Immature natural killer cell (primary cell): ENCODE data around the gene HNRNPK. TPM values are rescaled to one million over a fixed set of nuclear protein-coding genes. Genes with fewer than 3 reads are reported as not detected.

Source experiments
- DNase-seq, 3 donors: peaks; one replicate each; pipeline ENCODE4 v3.0.0; 2022; ENCODE audit warnings: mixed read lengths in 1 of 3
- H3K27ac Mint-ChIP-seq, 6 donors: one replicate each; pipeline ENCODE4 v1.8.0; 2020; ENCODE audit warnings: mixed read lengths in 6 of 6, mild to moderate bottlenecking in 5 of 6, inconsistent platforms in 4 of 6, moderate library complexity in 3 of 6
- H3K27me3 Mint-ChIP-seq, 3 donors: one replicate each; pipeline ENCODE4 v1.8.0; 2020 to 2021; ENCODE audit warnings: low read depth in 3 of 3, mild to moderate bottlenecking in 3 of 3, mixed read lengths in 3 of 3, moderate library complexity in 3 of 3, inconsistent platforms in 1 of 3
- H3K36me3 Mint-ChIP-seq, 3 donors: one replicate each; pipeline ENCODE4 v1.8.0; 2020; ENCODE audit warnings: mixed read lengths in 3 of 3, inconsistent platforms in 2 of 3, mild to moderate bottlenecking in 2 of 3
- H3K4me1 Mint-ChIP-seq, 2 donors: one replicate each; pipeline ENCODE4 v1.8.0; 2020; ENCODE audit warnings: inconsistent platforms in 2 of 2, mild to moderate bottlenecking in 2 of 2, mixed read lengths in 2 of 2, moderate library complexity in 1 of 2
- H3K4me3 Mint-ChIP-seq, 5 donors: one replicate each; pipeline ENCODE4 v1.8.0; 2020; ENCODE audit warnings: mild to moderate bottlenecking in 5 of 5, mixed read lengths in 5 of 5, inconsistent platforms in 3 of 5, moderate library complexity in 3 of 5
- H3K9me3 Mint-ChIP-seq, 6 donors: one replicate each; pipeline ENCODE4 v1.8.0; 2020; ENCODE audit warnings: mild to moderate bottlenecking in 6 of 6, mixed read lengths in 6 of 6, inconsistent platforms in 4 of 6, moderate library complexity in 3 of 6
- polyA plus RNA-seq, 3 donors: library from polyadenylated mRNA; unstranded; fragments of 300-500 nt; fragmentation: Illumina TruSeq; gene quantifications; one replicate each; pipeline ENCODE4 v1.2.3, GENCODE V29; 2021

Gene HNRNPK
- polyA plus RNA-seq, 3 donors from 2014 or later, result 752 to 1,158 (median 931) TPM

GRCh38 chr9:83987402-83987791, 7.4 kb upstream of the HNRNPK start:
- peak overlapping the region; percentile 77 to 95 (median 86) for H3K27ac Mint-ChIP-seq
- DNase-seq, result no peak
- peaks cover 0 to 6% (median 4%) of the 10 kb centered on the region in 3 donors for H3K36me3 Mint-ChIP-seq
- H3K4me3 Mint-ChIP-seq, result peak overlapping the region; percentile 37 to 72 (median 47)
- peaks cover 19 to 42% of the 10 kb centered on the region in 2 donors for H3K4me1 Mint-ChIP-seq
- H3K27me3 Mint-ChIP-seq, result peaks cover 0 to 8% (median 2%) of the 10 kb centered on the region in 3 donors
- no peaks in the 10 kb centered on the region for H3K9me3 Mint-ChIP-seq

GRCh38 chr9:83986765-83987401, 6.9 kb upstream of the HNRNPK start:
- Mint-ChIP-seq H3K4me1 (peaks cover 21 to 44% of the 10 kb centered on the region in 2 donors), H3K27ac (peak overlapping the region; percentile 77 to 95 (median 86)), H3K9me3 (no peaks in the 10 kb centered on the region), H3K4me3 (peak overlapping the region; percentile 37 to 72 (median 47)), H3K36me3 (peaks cover 0 to 6% (median 4%) of the 10 kb centered on the region in 3 donors), H3K27me3 (peaks cover 0 to 8% (median 0%) of the 10 kb centered on the region in 3 donors)
- DNase-seq, result peak; percentile 54 to 65 (median 59)

- Mint-ChIP-seq H3K36me3 (peaks cover 0 to 6% (median 4%) of the 10 kb centered on the region in 3 donors), H3K9me3 (no peaks in the 10 kb centered on the region), H3K27ac (peak overlapping the region in 2 of 6 donors; percentile 58 to 82), H3K4me1 (peaks cover 27 to 51% of the 10 kb centered on the region in 2 donors), H3K27me3 (peaks cover 1 to 10% (median 3%) of the 10 kb centered on the region in 3 donors), H3K4me3 (no peak overlapping the region)
- DNase-seq, result no peak
Observed at GRCh38 chr9:83986195-83986594, 6.2 kb upstream of the HNRNPK start.

- Mint-ChIP-seq H3K27me3 (peaks cover 19 to 29% (median 25%) of the 10 kb centered on the region in 3 donors), H3K4me1 (peaks cover 40 to 58% of the 10 kb centered on the region in 2 donors), H3K27ac (peak overlapping the region; percentile 97 to 100 (median 98)), H3K4me3 (peak overlapping the region; percentile 93 to 100 (median 95)), H3K9me3 (no peaks in the 10 kb centered on the region), H3K36me3 (peaks cover 3 to 19% (median 8%) of the 10 kb centered on the region in 3 donors)
- DNase-seq, result no peak
Observed at GRCh38 chr9:83981126-83981871, 1.3 kb upstream of the HNRNPK start.

GRCh38 chr9:83980395-83981125, 545 bp upstream of the HNRNPK start, which contains the start of gene RMI1:
TSS of gene RMI1 (plus strand) at chr9:83980805. CDS start at chr9:84000987, 20,182 bp downstream.
- Mint-ChIP-seq H3K36me3 (peaks cover 11 to 27% (median 11%) of the 10 kb centered on the region in 3 donors), H3K27ac (peak within 1 kb of the TSS; percentile 97 to 100 (median 98)), H3K27me3 (peaks cover 19 to 29% (median 25%) of the 10 kb centered on the region in 3 donors), H3K4me3 (peak within 1 kb of the TSS; percentile 93 to 100 (median 95)), H3K4me1 (peaks cover 46 to 61% of the 10 kb centered on the region in 2 donors), H3K9me3 (no peaks in the 10 kb centered on the region)
- DNase-seq, result peak; percentile 98 to 99 (median 99)

GRCh38 chr9:83978992-83979811, 813 bp downstream of the HNRNPK start:
- peak; percentile 87 to 89 (median 89) for DNase-seq
- peaks cover 59 to 75% of the 10 kb centered on the region in 2 donors for H3K4me1 Mint-ChIP-seq
- peaks cover 21 to 32% (median 25%) of the 10 kb centered on the region in 3 donors for H3K27me3 Mint-ChIP-seq
- peak overlapping the region; percentile 97 to 100 (median 98) for H3K27ac Mint-ChIP-seq
- H3K9me3 Mint-ChIP-seq, result no peaks in the 10 kb centered on the region
- H3K36me3 Mint-ChIP-seq, result peaks cover 23 to 39% (median 24%) of the 10 kb centered on the region in 3 donors
- H3K4me3 Mint-ChIP-seq, result peak overlapping the region; percentile 93 to 100 (median 95)

GRCh38 chr9:83977196-83977595, 2.8 kb downstream of the HNRNPK start:
- Mint-ChIP-seq H3K36me3 (peaks cover 28 to 52% (median 32%) of the 10 kb centered on the region in 3 donors), H3K4me1 (peaks cover 68 to 84% of the 10 kb centered on the region in 2 donors)

GRCh38 chr9:83976372-83976771, 3.6 kb downstream of the HNRNPK start:
- peak overlapping the region in 4 of 6 donors; percentile 66 to 100 (median 80) for H3K27ac Mint-ChIP-seq
- H3K4me3 Mint-ChIP-seq, result peak overlapping the region; percentile 9 to 97 (median 46)
- peaks cover 66 to 85% of the 10 kb centered on the region in 2 donors for H3K4me1 Mint-ChIP-seq
- DNase-seq, result no peak
- H3K27me3 Mint-ChIP-seq, result peaks cover 21 to 42% (median 27%) of the 10 kb centered on the region in 3 donors
- H3K9me3 Mint-ChIP-seq, result no peaks in the 10 kb centered on the region
- peaks cover 36 to 60% (median 41%) of the 10 kb centered on the region in 3 donors for H3K36me3 Mint-ChIP-seq

More at GRCh38 chr9:83977196-83977595, 2.8 kb downstream of the HNRNPK start:
- peak overlapping the region; percentile 93 to 100 (median 95) for H3K4me3 Mint-ChIP-seq
- H3K9me3 Mint-ChIP-seq, result no peaks in the 10 kb centered on the region
- no peak for DNase-seq
- peak overlapping the region; percentile 60 to 100 (median 98) for H3K27ac Mint-ChIP-seq
- peaks cover 21 to 39% (median 25%) of the 10 kb centered on the region in 3 donors for H3K27me3 Mint-ChIP-seq

GRCh38 chr9:83975300-83975699, 4.7 kb downstream of the HNRNPK start:
- DNase-seq, result no peak
- H3K4me3 Mint-ChIP-seq, result peak overlapping the region in 3 of 5 donors; percentile 5 to 41 (median 22)
- peak overlapping the region in 4 of 6 donors; percentile 15 to 81 (median 72) for H3K27ac Mint-ChIP-seq
- peaks cover 46 to 70% (median 51%) of the 10 kb centered on the region in 3 donors for H3K36me3 Mint-ChIP-seq
- peaks cover 14 to 36% (median 18%) of the 10 kb centered on the region in 3 donors for H3K27me3 Mint-ChIP-seq
- H3K4me1 Mint-ChIP-seq, result peaks cover 63 to 92% of the 10 kb centered on the region in 2 donors
- no peaks in the 10 kb centered on the region for H3K9me3 Mint-ChIP-seq

GRCh38 chr9:83972286-83972685, 7.7 kb downstream of the HNRNPK start:
- Mint-ChIP-seq H3K36me3 (peaks cover 51 to 86% (median 61%) of the 10 kb centered on the region in 3 donors), H3K4me3 (peak overlapping the region in 3 of 5 donors; percentile 5 to 21 (median 7)), H3K4me1 (peaks cover 50 to 83% of the 10 kb centered on the region in 2 donors), H3K27ac (peak overlapping the region in 5 of 6 donors; percentile 40 to 76 (median 53)), H3K9me3 (no peaks in the 10 kb centered on the region), H3K27me3 (peaks cover 2 to 21% (median 4%) of the 10 kb centered on the region in 3 donors)
- DNase-seq, result no peak

- H3K27me3 Mint-ChIP-seq, result peaks cover 2 to 21% (median 7%) of the 10 kb centered on the region in 3 donors
- peaks cover 47 to 84% (median 66%) of the 10 kb centered on the region in 3 donors for H3K36me3 Mint-ChIP-seq
- H3K27ac Mint-ChIP-seq, result peak overlapping the region in 2 of 6 donors; percentile 32 to 43
- no peak for DNase-seq
- peaks cover 42 to 82% of the 10 kb centered on the region in 2 donors for H3K4me1 Mint-ChIP-seq
- no peaks in the 10 kb centered on the region for H3K9me3 Mint-ChIP-seq
- H3K4me3 Mint-ChIP-seq, result no peak overlapping the region
Observed at GRCh38 chr9:83971485-83971884, 8.5 kb downstream of the HNRNPK start.

GRCh38 chr9:83969602-83970001, 10.4 kb downstream of the HNRNPK start:
- H3K36me3 Mint-ChIP-seq, result peaks cover 35 to 66% (median 49%) of the 10 kb centered on the region in 3 donors
- H3K4me1 Mint-ChIP-seq, result peaks cover 24 to 63% of the 10 kb centered on the region in 2 donors
- no peak for DNase-seq
- peaks cover 2 to 25% (median 17%) of the 10 kb centered on the region in 3 donors for H3K27me3 Mint-ChIP-seq
- no peak overlapping the region for H3K4me3 Mint-ChIP-seq
- H3K9me3 Mint-ChIP-seq, result no peaks in the 10 kb centered on the region
- H3K27ac Mint-ChIP-seq, result peak overlapping the region in 3 of 6 donors; percentile 4 to 55 (median 48)
